Mesenchymal stem cell (in vitro differentiated cells and primary cell): ENCODE data around the gene TMEFF1.

Experiments used
- DNase-seq: peaks from one replicate; pipeline ENCODE4 v3.0.0-alpha.2; 2013
- H2AFZ ChIP-seq: one replicate; pipeline ENCODE4 v1.6.1; 2013; ENCODE audit warnings: low read depth, mild to moderate bottlenecking, control low read depth, inconsistent platforms, low read length, moderate library complexity
- H2AK5ac ChIP-seq: 2 replicates; pipeline ENCODE4 v1.6.1; 2013; ENCODE audit warnings: low read length, moderate library complexity, mild to moderate bottlenecking, inconsistent platforms; ENCODE audit not compliant: severe bottlenecking
- H2BK120ac ChIP-seq: one replicate; pipeline ENCODE4 v1.6.1; 2013; ENCODE audit warnings: low read depth, mild to moderate bottlenecking, inconsistent platforms, low read length, moderate library complexity
- H2BK12ac ChIP-seq, 2 experiments: one replicate each; pipeline ENCODE4 v1.6.1; 2013; ENCODE audit warnings: inconsistent platforms in 2 of 2, low read length in 2 of 2, mild to moderate bottlenecking in 2 of 2, moderate library complexity in 2 of 2, control low read depth in 1 of 2
- H2BK15ac ChIP-seq: one replicate; pipeline ENCODE4 v1.6.1; 2013; ENCODE audit warnings: mild to moderate bottlenecking, low read depth, inconsistent platforms; ENCODE audit not compliant: poor library complexity, severe bottlenecking
- H2BK5ac ChIP-seq: 2 replicates; pipeline ENCODE4 v1.6.1; 2013; ENCODE audit warnings: low read depth, mild to moderate bottlenecking, low read length, control low read depth, inconsistent platforms; ENCODE audit not compliant: poor library complexity, severe bottlenecking
- H3K14ac ChIP-seq, 2 experiments: one replicate each; pipeline ENCODE4 v1.6.1; 2013; ENCODE audit warnings: inconsistent platforms in 2 of 2, low read length in 2 of 2, control low read depth in 1 of 2, mild to moderate bottlenecking in 1 of 2, moderate library complexity in 1 of 2
- H3K18ac ChIP-seq, 2 experiments: one replicate each; pipeline ENCODE4 v1.6.1; 2013; ENCODE audit warnings: inconsistent platforms in 2 of 2, low read length in 2 of 2, control low read depth in 1 of 2, low read depth in 1 of 2, mild to moderate bottlenecking in 1 of 2
- H3K23ac ChIP-seq, 2 experiments: one replicate each; pipeline ENCODE4 v1.6.1; 2013; ENCODE audit warnings: inconsistent platforms in 2 of 2, low read length in 2 of 2, mild to moderate bottlenecking in 2 of 2, moderate library complexity in 2 of 2, control low read depth in 1 of 2
- H3K27ac ChIP-seq: 2 replicates; pipeline ENCODE4 v1.5.1; 2013; ENCODE audit warnings: mild to moderate bottlenecking, moderate library complexity, low read length, control low read depth, inconsistent platforms; ENCODE audit not compliant: poor library complexity, severe bottlenecking
- H3K27me3 ChIP-seq, 2 experiments: 2 replicates each; pipeline versions ENCODE4 v1.6.1 to v1.7.0; 2013; ENCODE audit warnings: low read length in 2 of 2, mild to moderate bottlenecking in 2 of 2, moderate library complexity in 2 of 2, control low read depth in 1 of 2, inconsistent platforms in 1 of 2; ENCODE audit not compliant: control insufficient read depth in 1 of 2, insufficient read depth in 1 of 2
- H3K36me3 ChIP-seq, 2 experiments: 2 replicates each; pipeline versions ENCODE4 v1.6.1 to v1.7.0; 2013; ENCODE audit warnings: low read length in 2 of 2, control low read depth in 1 of 2, inconsistent platforms in 1 of 2, low read depth in 1 of 2, mild to moderate bottlenecking in 1 of 2; ENCODE audit not compliant: insufficient read depth in 2 of 2, control insufficient read depth in 1 of 2
- H3K4ac ChIP-seq, 2 experiments: one replicate each; pipeline ENCODE4 v1.6.1; 2013; ENCODE audit warnings: inconsistent platforms in 2 of 2, low read length in 2 of 2, mild to moderate bottlenecking in 2 of 2, moderate library complexity in 2 of 2, control low read depth in 1 of 2, low read depth in 1 of 2
- H3K4me1 ChIP-seq: 2 replicates; pipeline ENCODE4 v1.6.1; 2013; ENCODE audit warnings: low read depth, low read length, control low read depth; ENCODE audit not compliant: control insufficient read depth, insufficient read depth
- H3K4me2 ChIP-seq: 2 replicates; pipeline ENCODE4 v1.6.1; 2013; ENCODE audit warnings: low read length, mild to moderate bottlenecking, inconsistent platforms; ENCODE audit not compliant: poor library complexity, severe bottlenecking
- H3K4me3 ChIP-seq, 2 experiments: 2 replicates each; pipeline versions ENCODE4 v1.5.1 to v1.7.0; 2013; ENCODE audit warnings: low read length in 2 of 2, mild to moderate bottlenecking in 2 of 2, control low read depth in 1 of 2, low read depth in 1 of 2; ENCODE audit not compliant: insufficient read depth in 1 of 2
- H3K79me1 ChIP-seq: replicated peaks from 2 replicates; pipeline ENCODE4 v1.6.1; 2013; ENCODE audit warnings: mild to moderate bottlenecking, control low read depth, low read length, inconsistent platforms; ENCODE audit not compliant: poor library complexity, severe bottlenecking
- H3K9ac ChIP-seq: 2 replicates; pipeline ENCODE4 v1.7.0; 2013; ENCODE audit warnings: mild to moderate bottlenecking, low read length, moderate library complexity
- H3K9me3 ChIP-seq: 2 replicates; pipeline ENCODE4 v1.7.0; 2013; ENCODE audit warnings: mild to moderate bottlenecking, low read length; ENCODE audit not compliant: control insufficient read depth
- H4K8ac ChIP-seq: one replicate; pipeline ENCODE4 v1.6.1; 2013; ENCODE audit warnings: inconsistent platforms, mild to moderate bottlenecking, low read length, moderate library complexity
- H4K91ac ChIP-seq: one replicate; pipeline ENCODE4 v1.6.1; 2013; ENCODE audit warnings: mild to moderate bottlenecking, low read length, inconsistent platforms
- WGBS: methylation state at CpG from one replicate; pipeline ENCODE4 v1.1.7; 2013; ENCODE audit warnings: mixed read lengths; 5-methylcytosine and 5-hydroxymethylcytosine counted together

The TMEFF1 gene

GRCh38 chr9:100573655-100574260, 100.8 kb downstream of the TMEFF1 start:
- Histone ChIP-seq H3K4ac (no peak overlapping the region), H3K27ac (no peak overlapping the region), H2BK5ac (no peak overlapping the region), H3K36me3 (peaks cover 0 to 7% of the 10 kb centered on the region in 2 experiments), H3K18ac (no peak overlapping the region), H3K23ac (no peak overlapping the region), H3K4me2 (no peak overlapping the region), H3K9me3 (no peaks in the 10 kb centered on the region), H2AK5ac (no peak overlapping the region), H4K8ac (no peak overlapping the region), H3K4me1 (no peaks in the 10 kb centered on the region), H2AFZ (no peak overlapping the region), H3K9ac (no peak overlapping the region), H2BK120ac (no peak overlapping the region), H4K91ac (no peak overlapping the region), H2BK12ac (no peak overlapping the region), H2BK15ac (no peak overlapping the region), H3K14ac (no peak overlapping the region), H3K4me3 (no peak overlapping the region), H3K79me1 (no peaks in the 10 kb centered on the region), H3K27me3 (no peaks in the 10 kb centered on the region)
- WGBS = 100% methylated on average over 2 of the region's 3 CpGs
- no peak for DNase-seq

- no peak overlapping the region for H3K27ac ChIP-seq
- H3K18ac ChIP-seq = no peak overlapping the region
Observed at GRCh38 chr9:100575006-100575405, 102.1 kb downstream of the TMEFF1 start.

GRCh38 chr9:100575765-100576386, 102.9 kb downstream of the TMEFF1 start:
- 76% methylated on average over 2 of the region's 2 CpGs for WGBS
- Histone ChIP-seq H2BK15ac (no peak overlapping the region), H2BK12ac (no peak overlapping the region), H3K36me3 (no peaks in the 10 kb centered on the region), H3K23ac (no peak overlapping the region), H3K4me1 (peaks cover 2% of the 10 kb centered on the region), H2AFZ (no peak overlapping the region), H3K27me3 (no peaks in the 10 kb centered on the region), H3K27ac (no peak overlapping the region), H3K4ac (no peak overlapping the region), H2AK5ac (no peak overlapping the region), H3K14ac (no peak overlapping the region), H3K79me1 (no peaks in the 10 kb centered on the region), H3K9me3 (no peaks in the 10 kb centered on the region), H3K4me3 (peak overlapping the region in 1 of 2 experiments; percentile 1), H3K18ac (no peak overlapping the region), H2BK5ac (no peak overlapping the region), H4K8ac (no peak overlapping the region), H3K4me2 (no peak overlapping the region), H2BK120ac (no peak overlapping the region), H4K91ac (no peak overlapping the region), H3K9ac (no peak overlapping the region)
- peak; percentile 30 for DNase-seq

More at GRCh38 chr9:100575006-100575405, 102.1 kb downstream of the TMEFF1 start:
- Histone ChIP-seq H3K4ac (no peak overlapping the region), H3K27me3 (no peaks in the 10 kb centered on the region), H4K91ac (no peak overlapping the region), H3K9me3 (no peaks in the 10 kb centered on the region), H3K36me3 (no peaks in the 10 kb centered on the region), H3K14ac (no peak overlapping the region), H3K79me1 (no peaks in the 10 kb centered on the region), H2BK120ac (no peak overlapping the region), H2BK12ac (no peak overlapping the region), H3K4me2 (no peak overlapping the region), H3K4me1 (peaks cover 1% of the 10 kb centered on the region), H3K23ac (no peak overlapping the region), H3K9ac (no peak overlapping the region), H3K4me3 (no peak overlapping the region), H2AFZ (no peak overlapping the region), H2BK5ac (no peak overlapping the region), H4K8ac (no peak overlapping the region), H2BK15ac (no peak overlapping the region), H2AK5ac (no peak overlapping the region)
- no peak for DNase-seq
- WGBS = 100% methylated on average over 3 of the region's 4 CpGs

GRCh38 chr9:100577776-100578448, 105.0 kb downstream of the TMEFF1 start, which contains the start of gene CAVIN4:
CAVIN4 (plus strand) TSS chr9:100578079; CDS start chr9:100578144, 65 bp downstream.
- no peaks in the 10 kb centered on the region for H3K79me1 ChIP-seq
- no peaks in the 10 kb centered on the region for H3K36me3 ChIP-seq
- no peaks in the 10 kb centered on the region for H3K27me3 ChIP-seq
- H2BK5ac ChIP-seq = no peak within 1 kb of the TSS
- H4K91ac ChIP-seq = no peak within 1 kb of the TSS
- H3K4me1 ChIP-seq = peaks cover 2% of the 10 kb centered on the region
- no peak within 1 kb of the TSS for H3K14ac ChIP-seq
- no peak within 1 kb of the TSS for H4K8ac ChIP-seq
- no peak within 1 kb of the TSS for H2AFZ ChIP-seq
- H2BK12ac ChIP-seq = no peak within 1 kb of the TSS
- no peak within 1 kb of the TSS for H2BK15ac ChIP-seq
- H3K4me3 ChIP-seq = no peak within 1 kb of the TSS
- no peak within 1 kb of the TSS for H2AK5ac ChIP-seq
- no peak within 1 kb of the TSS for H3K9ac ChIP-seq
- DNase-seq = no peak
- 90% methylated on average over 10 of the region's 10 CpGs for WGBS
- H3K9me3 ChIP-seq = no peaks in the 10 kb centered on the region
- no peak within 1 kb of the TSS for H3K4me2 ChIP-seq
- H3K27ac ChIP-seq = no peak within 1 kb of the TSS
- H3K18ac ChIP-seq = no peak within 1 kb of the TSS
- H3K4ac ChIP-seq = no peak within 1 kb of the TSS
- no peak within 1 kb of the TSS for H2BK120ac ChIP-seq
- H3K23ac ChIP-seq = no peak within 1 kb of the TSS
